Endometrial microvascular endothelial cells (primary cell): ENCODE data around the gene TANC2. TPM values are rescaled to one million over a fixed set of nuclear protein-coding genes. Genes with fewer than 3 reads are reported as not detected.

Source experiments
- in situ Hi-C: cut with HindIII; loops from 2 replicates; pipeline ENCODE4 v1.10.0; 2017; ENCODE audit warnings: low sequenced_read_pairs, low pct_unique_long_range_greater_than_20kb; ENCODE audit errors: inconsistent ontology term
- total RNA-seq: library from RNA; depleted of rRNA; stranded (reverse); fragments of >200 nt; gene quantifications from one replicate; pipeline ENCODE4 v1.2.3, GENCODE V29; 2015; ENCODE audit errors: inconsistent ontology term

TANC2 gene
- total RNA-seq, 1 donor from 2014 or later, result 3.2 TPM

DNA sequence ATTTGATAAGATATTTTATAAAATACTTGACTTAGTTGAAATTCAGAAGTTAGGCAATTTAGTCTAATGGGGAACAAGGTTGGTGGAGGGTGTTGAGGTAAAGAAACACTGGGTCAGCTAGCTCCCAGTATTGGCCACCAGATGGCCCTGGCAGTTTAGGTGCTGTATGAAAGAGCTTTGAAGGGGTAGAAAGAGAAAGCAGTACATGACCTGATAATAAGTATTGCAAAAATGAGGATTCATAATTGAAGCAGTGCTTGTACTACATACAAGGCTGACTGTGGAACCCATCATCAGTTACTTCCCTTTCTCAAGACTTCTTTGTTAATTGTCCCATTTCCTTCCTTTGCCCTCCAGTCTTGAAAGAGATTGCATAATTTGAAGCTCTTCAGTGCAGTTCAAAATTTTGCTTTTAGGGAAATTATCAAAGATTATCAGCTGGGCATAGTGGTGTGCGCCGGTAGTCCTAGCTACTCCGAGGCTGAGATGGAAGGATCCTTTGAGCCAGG lies 29.4 kb downstream of the TANC2 start:
- in situ Hi-C loops, result no loop called here

DNA sequence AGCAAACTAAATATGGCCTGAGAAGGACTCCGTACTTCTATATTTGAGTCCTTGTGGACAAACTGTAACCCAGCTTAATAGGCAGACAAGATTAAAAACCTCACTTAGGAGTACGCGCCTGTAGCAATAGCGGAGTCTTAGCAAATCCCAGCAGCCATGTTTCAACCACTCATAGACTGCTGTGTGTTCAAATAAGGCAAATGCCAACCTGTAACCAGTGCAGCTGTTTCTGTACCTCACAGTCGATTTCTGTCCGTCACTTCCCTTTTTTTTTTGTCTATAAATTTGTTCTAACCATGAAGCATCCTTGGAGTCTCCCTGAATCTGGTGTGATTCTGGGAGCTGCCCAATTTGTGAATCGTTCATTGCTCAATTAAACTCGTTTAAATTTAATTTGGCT lies 30.2 kb downstream of the TANC2 start:
- in situ Hi-C loops, result no loop called here

DNA sequence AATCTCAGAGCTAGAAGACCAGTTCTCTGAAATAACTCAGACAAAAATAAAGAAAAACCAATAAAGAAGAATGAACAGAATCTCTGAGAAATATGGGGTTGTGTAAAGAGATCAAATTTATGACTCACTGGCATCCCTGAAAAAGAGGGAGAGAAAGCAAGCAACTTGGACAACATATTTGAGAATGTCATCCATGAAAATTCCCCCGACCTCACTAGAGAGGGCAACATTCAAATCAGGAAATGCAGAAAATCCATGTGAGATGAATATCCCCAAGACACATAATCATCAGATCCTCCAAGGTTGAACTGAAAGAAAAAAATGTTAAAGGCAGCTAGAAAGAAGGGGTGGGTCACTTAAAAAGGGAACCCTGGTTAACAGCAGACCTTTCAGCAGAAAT lies 32.1 kb downstream of the TANC2 start:
- in situ Hi-C loops, result no loop called here

DNA sequence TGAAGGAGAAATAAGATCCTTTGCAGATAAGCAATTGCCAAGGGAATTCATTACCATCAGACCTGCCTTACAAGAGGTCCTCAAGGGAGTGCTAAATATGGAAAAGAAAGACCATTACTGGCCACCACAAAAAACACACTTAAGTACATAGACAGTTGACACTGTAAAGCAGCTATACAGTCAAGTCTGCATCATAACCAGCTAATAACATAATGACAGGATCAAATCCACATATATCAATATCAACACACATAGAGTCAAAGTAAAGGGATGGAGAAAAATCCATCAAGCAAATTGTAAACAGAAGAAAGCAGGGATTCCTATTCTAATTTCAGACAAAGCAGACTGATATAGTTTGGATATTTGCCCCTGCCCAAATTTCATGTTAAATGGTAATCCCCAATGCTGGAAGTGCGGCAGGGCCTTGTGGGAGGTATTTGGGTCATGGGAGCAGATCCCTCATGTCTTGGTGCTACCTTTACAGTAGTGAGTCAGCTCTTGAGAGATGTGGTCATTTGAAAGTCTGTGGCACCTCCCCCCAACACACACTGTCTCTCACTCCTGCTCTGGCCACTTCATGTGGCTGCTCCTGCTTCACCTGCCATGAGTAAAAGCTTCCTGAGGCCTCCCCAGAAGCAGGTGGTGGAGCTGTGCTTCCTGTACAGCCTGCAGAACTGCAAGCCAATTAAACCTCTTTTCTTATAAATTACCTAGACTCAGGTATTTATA lies 32.8 kb downstream of the TANC2 start:
- in situ Hi-C loops, result no loop called here

DNA sequence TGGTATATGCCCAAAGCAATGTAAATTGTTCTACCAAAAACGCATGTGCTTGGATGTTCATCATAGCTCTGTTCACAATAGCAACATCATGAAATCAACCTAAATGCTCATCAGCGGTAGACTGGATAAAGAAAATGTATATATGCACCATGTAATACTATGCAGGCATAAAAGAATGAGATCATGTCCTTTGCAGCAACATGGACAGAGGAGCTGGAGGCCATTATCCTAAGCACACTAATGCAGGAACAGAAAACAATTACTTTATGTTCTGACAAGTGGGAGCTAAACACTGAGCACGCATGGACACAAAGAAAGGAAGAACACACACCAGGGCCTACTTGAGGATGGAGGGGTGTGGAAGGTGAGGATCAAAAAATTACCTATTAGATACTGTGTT lies 33.7 kb downstream of the TANC2 start:
- in situ Hi-C loops, result no loop called here

DNA sequence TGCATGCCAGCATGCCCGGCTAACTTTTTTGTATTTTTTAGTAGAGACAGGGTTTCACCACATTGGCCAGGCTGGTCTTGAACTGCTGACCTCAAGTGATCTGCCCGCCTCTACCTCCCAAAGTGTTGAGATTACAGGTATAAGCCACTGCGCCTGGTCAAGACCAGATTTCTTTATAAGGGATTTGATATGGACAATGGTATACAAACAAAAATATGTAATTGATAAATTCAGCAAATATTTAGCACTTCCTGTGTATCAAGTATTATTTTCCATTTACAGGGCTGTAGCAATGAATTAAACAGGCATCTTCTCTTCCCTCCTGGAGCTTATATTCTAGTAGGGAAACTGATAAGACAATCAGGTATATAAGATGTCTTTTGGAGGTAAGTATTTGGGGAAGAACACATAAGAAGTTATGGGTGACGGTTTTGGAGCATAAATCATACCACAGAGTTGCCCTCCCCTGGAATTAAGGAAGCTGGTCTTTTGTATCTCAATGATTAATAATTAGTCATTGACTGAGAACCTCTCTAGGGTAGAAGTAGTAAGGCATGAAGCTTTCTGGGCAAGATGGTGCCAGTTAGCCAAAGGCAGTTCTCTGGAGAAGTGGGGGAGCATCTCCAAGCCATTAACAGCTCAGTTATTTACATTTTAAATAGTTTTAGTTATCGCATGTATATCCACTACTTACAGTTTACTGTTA lies 35.8 kb downstream of the TANC2 start:
- in situ Hi-C loops, result no loop called here

DNA sequence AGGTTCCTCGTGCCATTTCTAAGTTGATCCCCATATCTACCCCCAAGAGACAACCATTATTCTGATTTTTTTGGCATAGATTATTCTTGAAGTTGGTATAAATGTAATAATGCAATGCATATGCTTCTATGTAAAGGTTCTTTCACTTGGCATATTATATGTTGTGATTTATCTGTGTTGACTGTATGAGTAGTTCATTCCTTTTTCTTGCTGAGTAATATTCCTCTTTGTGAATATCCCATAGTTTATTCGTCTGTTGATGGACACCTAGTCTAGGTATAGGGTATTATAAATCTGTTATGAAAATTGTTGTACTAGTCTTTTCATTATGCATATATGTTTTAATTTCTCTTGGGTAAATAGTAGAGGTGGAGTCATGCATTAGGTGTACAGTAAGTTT lies 36.6 kb downstream of the TANC2 start:
- in situ Hi-C loops, result no loop called here

DNA sequence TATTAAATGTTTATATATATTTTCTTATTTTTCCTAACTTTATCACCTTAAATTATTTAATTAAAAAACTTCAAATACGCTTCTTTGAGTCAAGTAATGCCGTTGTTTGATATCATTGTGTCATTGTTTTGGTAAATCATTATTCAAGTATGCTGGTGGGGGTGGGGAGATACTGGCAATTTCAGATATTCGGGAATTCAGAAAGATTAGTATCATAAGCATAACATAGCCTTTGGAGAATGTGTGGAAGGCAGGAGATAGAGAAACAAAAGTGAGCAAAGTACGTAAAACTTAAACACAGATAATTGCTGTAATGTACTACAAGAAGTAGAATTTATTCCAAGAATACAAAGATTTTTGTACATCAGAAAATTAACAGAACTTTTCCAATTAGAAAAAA lies 49.8 kb downstream of the TANC2 start:
- in situ Hi-C loops, result no loop called here

Other genes with a start within 250 kb of the TANC2 start
- not detected for gene MARCHF10, start 157.9 kb upstream of the TANC2 start, total RNA-seq